Body of pancreas (tissue), 4 donors: ENCODE measurements around the gene EHBP1. TPM values are rescaled to one million over a fixed set of nuclear protein-coding genes. Genes with fewer than 3 reads are reported as not detected.

Experiments
- ATAC-seq: fragments of 150-250 bp; one replicate; pipeline ENCODE4 v1.9.1; 2016
- DNase-seq, 4 donors: peaks; one replicate each; pipeline ENCODE4 v3.0.0-alpha.2; 2019
- H3K27ac ChIP-seq, 4 donors: fragments of 200-600 bp; sonication (generic); 1 replicate in 3 of 4; 2 replicates in 1 of 4; pipeline versions ENCODE4 v1.5.1 to v1.6.1; 2016 to 2019; ENCODE audit warnings: mild to moderate bottlenecking in 1 of 4, mixed read lengths in 1 of 4, moderate library complexity in 1 of 4
- H3K27me3 ChIP-seq, 2 donors: fragments of 200-600 bp; sonication (generic); one replicate each; pipeline ENCODE4 v1.6.0; 2016; ENCODE audit warnings: mild to moderate bottlenecking in 1 of 2
- H3K36me3 ChIP-seq, 2 donors: fragments of 200-600 bp; sonication (generic); replicated peaks in 1 of 2; 2 replicates each; pipeline ENCODE4 v1.5.1; 2016; ENCODE audit warnings: low read depth in 2 of 2; ENCODE audit not compliant: insufficient read depth in 1 of 2
- H3K4me1 ChIP-seq: fragments of 200-600 bp; sonication (generic); one replicate; pipeline ENCODE4 v1.6.0; 2016
- H3K4me3 ChIP-seq, 2 donors: fragments of 200-600 bp; sonication (generic); 1 replicate in 1 of 2; 2 replicates in 1 of 2; pipeline ENCODE4 v1.5.1; 2016 to 2019
- H3K9me3 ChIP-seq, 3 donors: fragments of 200-600 bp; sonication (generic); 1 replicate in 2 of 3; 2 replicates in 1 of 3; pipeline ENCODE4 v1.5.1; 2016
- CTCF ChIP-seq, 7 experiments: fragments of 450-650 bp in 4 of 7; fragments of 200-600 bp in 3 of 7; sonication (generic) in 3 of 7; IDR thresholded peaks; one replicate each; pipeline ENCODE4 v1.5.1; 2016 to 2019; ENCODE audit warnings: antibody characterized with exemption in 7 of 7
- POLR2A ChIP-seq, 3 donors: fragments of 450-650 bp; IDR thresholded peaks; one replicate each; pipeline ENCODE4 v1.6.1; 2016; ENCODE audit warnings: antibody characterized with exemption in 3 of 3, mild to moderate bottlenecking in 2 of 3
- WGBS, 2 donors: methylation state at CpG; one replicate each; pipeline ENCODE4 v1.1.5; 2017; 5-methylcytosine and 5-hydroxymethylcytosine counted together
- intact Hi-C: fragments of 100-400 bp; cut with DNase I; formaldehyde crosslinking; loops from one replicate; pipeline ENCODE4 v1.15.1; 2023
- total RNA-seq, 2 donors: library from RNA; depleted of rRNA; stranded (reverse); fragments of >200 nt; gene quantifications; one replicate each; pipeline ENCODE4 v1.1.0, GENCODE V29; 2016

The EHBP1 gene
- total RNA-seq, 2 donors from 2014 or later: 43.6 to 45.8 TPM

DNA sequence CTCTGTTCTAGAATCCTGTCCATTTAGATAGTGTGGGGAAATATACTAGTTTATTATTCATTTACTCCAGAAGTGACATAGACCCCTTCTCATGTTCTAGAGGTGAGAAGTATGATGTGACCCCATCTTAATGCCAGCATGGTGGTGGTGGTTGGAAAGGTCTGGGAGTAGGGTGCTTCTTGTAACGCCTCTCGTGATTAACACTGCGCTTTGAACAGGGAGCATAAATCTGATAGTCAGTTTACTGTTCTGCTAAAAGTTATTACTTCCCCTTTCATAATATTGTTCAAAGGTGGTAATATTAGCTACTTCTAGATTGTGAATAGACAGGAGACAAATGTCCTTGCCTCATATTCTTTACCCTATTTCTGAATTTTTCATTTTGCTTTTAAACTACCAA lies 35.6 kb downstream of the EHBP1 start:
- Histone ChIP-seq H3K27ac (no peak overlapping the region), H3K27me3 (no peaks in the 10 kb centered on the region), H3K9me3 (no peaks in the 10 kb centered on the region), H3K4me3 (no peak overlapping the region), H3K36me3 (no peaks in the 10 kb centered on the region), H3K4me1 (peaks cover 14% of the 10 kb centered on the region)
- intact Hi-C loops: no loop called here
- TF ChIP-seq POLR2A (IDR thresholded peaks at IDR 0.05) (no peak), CTCF (IDR thresholded peaks at IDR 0.05) (no peak)
- WGBS, 2 donors: 95 to 100% methylated on average over 3 of the region's 3 CpGs
- DNase-seq: no peak
- ATAC-seq: no peak

DNA sequence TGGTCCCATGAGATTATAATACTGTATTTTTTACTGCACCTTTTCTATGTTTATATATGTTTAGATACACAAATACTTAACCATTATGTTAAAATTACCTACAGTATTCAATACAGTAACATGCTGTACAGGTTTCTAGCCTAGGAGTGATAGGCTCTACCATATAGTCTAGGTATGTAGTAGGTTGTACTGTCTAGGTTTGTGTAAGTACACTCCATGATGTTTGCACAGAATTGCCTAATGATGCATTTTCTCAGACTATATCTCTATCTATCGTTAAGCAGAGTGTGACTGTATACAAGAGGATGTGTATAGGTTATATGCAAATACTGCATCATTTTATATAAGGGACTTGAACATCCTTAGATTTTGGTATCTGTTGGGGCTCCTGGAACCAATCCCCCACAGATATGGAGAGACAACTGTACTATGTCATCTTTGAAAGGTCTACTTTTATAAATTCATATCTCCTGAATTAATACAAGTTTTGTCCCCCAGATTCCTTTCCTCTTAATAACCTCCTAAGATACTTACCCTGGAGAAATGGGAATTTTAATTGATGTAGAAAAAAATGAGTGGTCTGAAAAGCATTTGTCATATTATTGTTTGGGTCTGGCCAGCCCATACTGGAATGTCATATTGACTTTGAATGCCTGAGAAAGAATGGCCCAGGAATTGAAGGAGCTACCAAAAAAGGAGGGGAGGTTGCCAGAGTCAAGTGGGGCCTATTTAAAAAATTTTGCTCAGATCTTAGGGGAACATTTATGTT lies 36.6 kb downstream of the EHBP1 start:
- no peak for TF ChIP-seq POLR2A (IDR thresholded peaks at IDR 0.05)
- no peak for TF ChIP-seq CTCF (IDR thresholded peaks at IDR 0.05)
- Histone ChIP-seq H3K9me3 (no peaks in the 10 kb centered on the region), H3K27me3 (no peaks in the 10 kb centered on the region), H3K4me1 (peaks cover 21% of the 10 kb centered on the region), H3K36me3 (no peaks in the 10 kb centered on the region), H3K4me3 (no peak overlapping the region), H3K27ac (no peak overlapping the region)
- WGBS, 2 donors: 50 to 68% methylated on average over 1 of the region's 1 CpG
- no peak for ATAC-seq
- DNase-seq: no peak
- intact Hi-C loops: no loop called here

- intact Hi-C loops: no loop called here
- TF ChIP-seq CTCF (IDR thresholded peaks at IDR 0.05) (no peak), POLR2A (IDR thresholded peaks at IDR 0.05) (no peak)
- no peak overlapping the region for H3K27ac ChIP-seq
- H3K9me3 ChIP-seq: no peaks in the 10 kb centered on the region
- DNase-seq (no peak), ATAC-seq (no peak)
- no peaks in the 10 kb centered on the region for H3K36me3 ChIP-seq
- H3K27me3 ChIP-seq: no peaks in the 10 kb centered on the region
- H3K4me1 ChIP-seq: peaks cover 32% of the 10 kb centered on the region
- H3K4me3 ChIP-seq: no peak overlapping the region
- 85 to 88% methylated on average over 2 of the region's 2 CpGs for WGBS, 2 donors
Measured at GRCh38 chr2:62743506-62743905, 38.0 kb downstream of the EHBP1 start.

DNA sequence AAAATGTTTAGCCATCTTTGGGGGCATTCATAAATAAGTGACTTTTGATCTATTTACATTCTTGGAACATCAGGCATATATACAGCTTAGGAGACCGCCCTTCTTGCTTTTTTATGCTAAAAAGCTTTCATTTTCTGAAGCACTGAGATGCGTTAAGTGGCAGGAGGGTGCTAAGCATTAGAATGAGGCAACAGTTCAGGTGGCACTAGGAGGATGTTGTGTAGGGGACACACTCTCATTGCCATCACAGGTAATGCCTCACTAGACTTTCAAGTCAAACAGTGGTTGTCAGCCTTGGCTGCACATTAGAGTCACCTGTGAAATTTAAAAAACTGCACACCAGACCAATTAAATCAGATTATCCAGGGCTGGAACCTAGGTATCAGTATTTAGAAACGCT lies 39.1 kb downstream of the EHBP1 start:
- no peak overlapping the region for H3K4me3 ChIP-seq
- no peaks in the 10 kb centered on the region for H3K27me3 ChIP-seq
- no peak for TF ChIP-seq POLR2A (IDR thresholded peaks at IDR 0.05)
- TF ChIP-seq CTCF (IDR thresholded peaks at IDR 0.05): no peak
- DNase-seq (no peak), ATAC-seq (no peak)
- H3K4me1 ChIP-seq: peaks cover 32% of the 10 kb centered on the region
- no peak overlapping the region for H3K27ac ChIP-seq
- no peaks in the 10 kb centered on the region for H3K9me3 ChIP-seq
- intact Hi-C loops: no loop called here
- no peaks in the 10 kb centered on the region for H3K36me3 ChIP-seq
- 84 to 89% methylated on average over 3 of the region's 3 CpGs for WGBS, 2 donors

- H3K27ac ChIP-seq: no peak overlapping the region
- ATAC-seq: no peak
- intact Hi-C loops: no loop called here
- no peaks in the 10 kb centered on the region for H3K36me3 ChIP-seq
- no peak for DNase-seq
- WGBS, 2 donors: 53 to 58% methylated on average over 5 of the region's 5 CpGs
- TF ChIP-seq CTCF (IDR thresholded peaks at IDR 0.05) (no peak), POLR2A (IDR thresholded peaks at IDR 0.05) (no peak)
- H3K27me3 ChIP-seq: no peaks in the 10 kb centered on the region
- H3K4me1 ChIP-seq: peaks cover 32% of the 10 kb centered on the region
- H3K9me3 ChIP-seq: no peaks in the 10 kb centered on the region
- H3K4me3 ChIP-seq: no peak overlapping the region
Measured at GRCh38 chr2:62745891-62746481, 40.5 kb downstream of the EHBP1 start.
